GM15510 (cell line): ENCODE measurements around the gene SYT5.

ENCODE experiments used
- POLR2A ChIP-seq: IDR thresholded peaks from 3 replicates; pipeline ENCODE4 v1.6.1; 2011; ENCODE audit warnings: borderline replicate concordance; ENCODE audit not compliant: insufficient read length; ENCODE audit errors: extremely low read depth

The SYT5 gene

GRCh38 chr19:55141696-55142095 is 38.4 kb downstream of the SYT5 start:
- TF ChIP-seq POLR2A, result no peak

- no peak for TF ChIP-seq POLR2A
Measured at GRCh38 chr19:55137915-55138314, 42.2 kb downstream of the SYT5 start.

GRCh38 chr19:55136399-55137102 is 43.5 kb downstream of the SYT5 start:
- no peak for TF ChIP-seq POLR2A

- no peak for TF ChIP-seq POLR2A
Measured at GRCh38 chr19:55134736-55135135, 45.4 kb downstream of the SYT5 start.

GRCh38 chr19:55133639-55134444 is 46.2 kb downstream of the SYT5 start:
- TF ChIP-seq POLR2A, result no peak

GRCh38 chr19:55132453-55133129 is 47.5 kb downstream of the SYT5 start:
- TF ChIP-seq POLR2A, result no peak

GRCh38 chr19:55131421-55131820 is 48.7 kb downstream of the SYT5 start:
- no peak for TF ChIP-seq POLR2A
